ENCODE data around the gene HBZ.

- TF ChIP-seq, protein P1, sequence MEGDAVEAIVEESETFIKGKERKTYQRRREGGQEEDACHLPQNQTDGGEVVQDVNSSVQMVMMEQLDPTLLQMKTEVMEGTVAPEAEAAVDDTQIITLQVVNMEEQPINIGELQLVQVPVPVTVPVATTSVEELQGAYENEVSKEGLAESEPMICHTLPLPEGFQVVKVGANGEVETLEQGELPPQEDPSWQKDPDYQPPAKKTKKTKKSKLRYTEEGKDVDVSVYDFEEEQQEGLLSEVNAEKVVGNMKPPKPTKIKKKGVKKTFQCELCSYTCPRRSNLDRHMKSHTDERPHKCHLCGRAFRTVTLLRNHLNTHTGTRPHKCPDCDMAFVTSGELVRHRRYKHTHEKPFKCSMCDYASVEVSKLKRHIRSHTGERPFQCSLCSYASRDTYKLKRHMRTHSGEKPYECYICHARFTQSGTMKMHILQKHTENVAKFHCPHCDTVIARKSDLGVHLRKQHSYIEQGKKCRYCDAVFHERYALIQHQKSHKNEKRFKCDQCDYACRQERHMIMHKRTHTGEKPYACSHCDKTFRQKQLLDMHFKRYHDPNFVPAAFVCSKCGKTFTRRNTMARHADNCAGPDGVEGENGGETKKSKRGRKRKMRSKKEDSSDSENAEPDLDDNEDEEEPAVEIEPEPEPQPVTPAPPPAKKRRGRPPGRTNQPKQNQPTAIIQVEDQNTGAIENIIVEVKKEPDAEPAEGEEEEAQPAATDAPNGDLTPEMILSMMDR (IDR thresholded peaks at IDR 0.05) = no peak
- TF ChIP-seq POLR2A (IDR thresholded peaks at IDR 0.05) = no peak
These were observed 25.0 kb downstream of the HBZ start for GRCh38 chr16:177394-177822.
